CD4-positive, CD25-positive, alpha-beta regulatory T cell (primary cell): ENCODE measurements around the gene PIK3R1. TPM values are rescaled to one million over a fixed set of nuclear protein-coding genes. Genes with fewer than 3 reads are reported as not detected.

Experiments
- ATAC-seq, 2 donors: fragments of 150-1000 bp; cut with Tn5 transposase; one replicate each; pipeline ENCODE4 v1.10.0; 2021; ENCODE audit warnings: low read depth in 2 of 2, moderate number of reproducible peaks in 2 of 2, moderate library complexity in 1 of 2
- DNase-seq, 3 donors: peaks; one replicate each; pipeline versions ENCODE4 v3.0.0 to v3.0.0-alpha.2; 2012 to 2022; ENCODE audit warnings: mixed read lengths in 1 of 3
- H3K27ac ChIP-seq: one replicate; pipeline ENCODE4 v1.7.0; 2013; ENCODE audit warnings: mild to moderate bottlenecking, low read length; ENCODE audit not compliant: insufficient read depth, poor library complexity, severe bottlenecking
- H3K27me3 ChIP-seq: one replicate; pipeline ENCODE4 v1.7.0; 2013; ENCODE audit warnings: low read length; ENCODE audit not compliant: control insufficient read depth, insufficient read depth
- H3K36me3 ChIP-seq: one replicate; pipeline ENCODE4 v1.7.0; 2013; ENCODE audit warnings: mild to moderate bottlenecking, low read length, moderate library complexity; ENCODE audit not compliant: control insufficient read depth, insufficient read depth
- H3K4me1 ChIP-seq: 2 replicates; pipeline ENCODE4 v1.7.0; 2013; ENCODE audit warnings: mild to moderate bottlenecking, low read length; ENCODE audit not compliant: insufficient read depth, control insufficient read depth, poor library complexity, severe bottlenecking
- H3K4me3 ChIP-seq: one replicate; pipeline ENCODE4 v1.7.0; 2013; ENCODE audit warnings: low read depth, mild to moderate bottlenecking, low read length, moderate library complexity
- H3K9me3 ChIP-seq, 2 experiments: 1 replicate in 1 of 2; 2 replicates in 1 of 2; pipeline ENCODE4 v1.7.0; 2013; ENCODE audit warnings: low read length in 2 of 2, mild to moderate bottlenecking in 1 of 2, moderate library complexity in 1 of 2; ENCODE audit not compliant: control insufficient read depth in 2 of 2
- H3K27ac Mint-ChIP-seq, 3 donors: one replicate each; pipeline ENCODE4 v1.8.0; 2020 to 2022; ENCODE audit warnings: mild to moderate bottlenecking in 3 of 3, mixed read lengths in 3 of 3, moderate library complexity in 2 of 3
- H3K27me3 Mint-ChIP-seq: one replicate; pipeline ENCODE4 v1.8.0; 2022; ENCODE audit warnings: mild to moderate bottlenecking, mixed read lengths
- H3K36me3 Mint-ChIP-seq: one replicate; pipeline ENCODE4 v1.8.0; 2020; ENCODE audit warnings: mixed read lengths
- H3K4me1 Mint-ChIP-seq, 4 donors: one replicate each; pipeline ENCODE4 v1.8.0; 2020 to 2022; ENCODE audit warnings: mixed read lengths in 4 of 4, mild to moderate bottlenecking in 1 of 4
- H3K4me3 Mint-ChIP-seq, 4 donors: one replicate each; pipeline ENCODE4 v1.8.0; 2020 to 2022; ENCODE audit warnings: mild to moderate bottlenecking in 4 of 4, mixed read lengths in 4 of 4, moderate library complexity in 3 of 4
- H3K9me3 Mint-ChIP-seq, 7 donors: one replicate each; pipeline ENCODE4 v1.8.0; 2020 to 2022; ENCODE audit warnings: mixed read lengths in 7 of 7, mild to moderate bottlenecking in 3 of 7, moderate library complexity in 2 of 7
- polyA plus RNA-seq, 4 donors: library from polyadenylated mRNA; unstranded; fragments of 300-500 nt; fragmentation: Illumina TruSeq; gene quantifications; one replicate each; pipeline ENCODE4 v1.2.3, GENCODE V29; 2021
- total RNA-seq: library from RNA; stranded (reverse); gene quantifications from one replicate; pipeline ENCODE4 v1.2.3, GENCODE V29; 2022

The PIK3R1 gene
- total and polyA plus RNA-seq, 5 donors from 2014 or later = 75.9 to 366 (median 120) TPM

DNA sequence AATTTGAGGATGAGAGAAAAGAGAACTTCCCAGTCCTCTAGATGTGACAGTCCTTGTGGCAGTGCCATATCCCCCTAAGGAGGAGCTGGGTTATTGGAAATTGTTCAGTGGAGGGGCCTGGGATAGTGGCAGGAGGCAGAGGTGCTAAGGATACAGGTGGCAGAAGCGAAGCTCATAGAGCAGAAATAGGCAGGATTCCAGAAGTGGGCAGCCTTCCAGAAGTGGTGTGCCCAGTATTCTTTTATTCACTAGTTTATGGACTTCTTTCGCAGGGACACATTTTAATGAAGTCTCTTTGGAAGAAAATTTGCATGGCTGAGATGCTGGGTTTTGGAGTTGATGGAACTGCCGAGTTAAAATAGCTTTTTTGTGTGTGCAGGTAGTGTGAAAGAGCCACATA lies 6.8 kb downstream of the PIK3R1 start:
- no peaks in the 10 kb centered on the region for H3K27me3 ChIP-seq
- Mint-ChIP-seq H3K27me3 (no peaks in the 10 kb centered on the region), H3K4me1 (peaks cover 51 to 91% (median 83%) of the 10 kb centered on the region in 4 donors), H3K9me3 (no peaks in the 10 kb centered on the region), H3K27ac (no peak overlapping the region), H3K4me3 (peak overlapping the region in 2 of 4 donors; percentile 26 to 46), H3K36me3 (peaks cover 42% of the 10 kb centered on the region)
- no peak for DNase-seq
- H3K27ac ChIP-seq = no peak overlapping the region
- H3K4me3 ChIP-seq = peak overlapping the region; percentile 14
- peaks cover 0 to 4% of the 10 kb centered on the region in 2 experiments for H3K9me3 ChIP-seq
- ATAC-seq = no peak
- peaks cover 50% of the 10 kb centered on the region for H3K4me1 ChIP-seq
- H3K36me3 ChIP-seq = peaks cover 26% of the 10 kb centered on the region

DNA sequence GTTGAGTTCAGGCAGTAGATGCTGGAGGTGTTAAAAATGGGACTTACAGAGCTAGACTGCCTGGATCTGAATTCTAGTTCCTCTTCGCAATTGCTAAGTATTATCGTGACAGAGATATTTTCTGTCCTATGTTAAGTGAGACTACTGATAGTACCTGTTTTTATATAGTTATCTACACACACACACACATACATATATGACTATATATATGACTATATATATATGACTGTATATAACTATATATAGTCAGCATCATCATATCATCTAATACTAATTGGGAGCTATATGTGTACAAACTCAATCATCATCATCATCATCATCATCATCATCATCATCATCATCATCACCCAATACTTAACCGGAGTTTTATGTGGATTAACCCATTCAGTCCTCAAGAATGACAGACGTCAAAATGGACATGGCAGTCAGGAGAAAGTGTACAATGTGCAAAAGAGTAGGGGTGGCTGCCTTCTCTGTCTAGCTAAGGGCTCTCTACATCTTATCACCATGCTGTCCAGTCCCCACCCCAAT lies 7.3 kb downstream of the PIK3R1 start:
- DNase-seq (no peak), ATAC-seq (no peak)
- Histone ChIP-seq H3K4me3 (peak overlapping the region; percentile 30), H3K27ac (no peak overlapping the region), H3K36me3 (peaks cover 31% of the 10 kb centered on the region), H3K27me3 (no peaks in the 10 kb centered on the region), H3K9me3 (peaks cover 0 to 4% of the 10 kb centered on the region in 2 experiments), H3K4me1 (peaks cover 44% of the 10 kb centered on the region)
- H3K36me3 Mint-ChIP-seq = peaks cover 42% of the 10 kb centered on the region
- H3K9me3 Mint-ChIP-seq = no peaks in the 10 kb centered on the region
- peak overlapping the region in 1 of 3 donors; percentile 73 for H3K27ac Mint-ChIP-seq
- H3K4me3 Mint-ChIP-seq = peak overlapping the region in 3 of 4 donors; percentile 2 to 39 (median 36)
- peaks cover 48 to 92% (median 83%) of the 10 kb centered on the region in 4 donors for H3K4me1 Mint-ChIP-seq
- no peaks in the 10 kb centered on the region for H3K27me3 Mint-ChIP-seq

DNA sequence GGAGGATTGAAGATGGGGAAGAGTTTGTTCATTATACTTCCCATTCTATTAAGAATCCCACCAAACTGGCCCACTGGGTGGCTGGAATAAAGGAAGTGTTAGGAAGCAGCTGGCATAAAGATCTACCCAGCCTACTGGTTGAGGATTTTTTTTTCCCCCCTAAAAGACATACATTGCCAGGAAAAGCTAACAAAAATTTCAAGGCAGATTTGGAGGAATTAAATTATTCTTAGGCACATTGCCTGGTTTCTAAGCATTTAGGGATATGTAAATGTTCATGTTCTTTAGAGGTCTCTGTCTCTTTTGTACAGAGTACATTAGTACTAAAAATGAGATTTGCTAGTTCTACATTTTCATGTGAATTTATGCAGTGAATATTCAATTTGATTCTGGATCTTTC lies 8.3 kb downstream of the PIK3R1 start:
- Histone ChIP-seq H3K4me3 (peak overlapping the region; percentile 30), H3K27ac (no peak overlapping the region), H3K4me1 (peaks cover 40% of the 10 kb centered on the region), H3K27me3 (no peaks in the 10 kb centered on the region), H3K9me3 (peaks cover 0 to 4% of the 10 kb centered on the region in 2 experiments), H3K36me3 (peaks cover 40% of the 10 kb centered on the region)
- Mint-ChIP-seq H3K4me1 (peaks cover 43 to 89% (median 80%) of the 10 kb centered on the region in 4 donors), H3K9me3 (no peaks in the 10 kb centered on the region), H3K27me3 (no peaks in the 10 kb centered on the region), H3K36me3 (peaks cover 40% of the 10 kb centered on the region), H3K27ac (peak overlapping the region in 1 of 3 donors; percentile 73), H3K4me3 (peak overlapping the region in 2 of 4 donors; percentile 36 to 42)
- ATAC-seq (no peak), DNase-seq (no peak)

DNA sequence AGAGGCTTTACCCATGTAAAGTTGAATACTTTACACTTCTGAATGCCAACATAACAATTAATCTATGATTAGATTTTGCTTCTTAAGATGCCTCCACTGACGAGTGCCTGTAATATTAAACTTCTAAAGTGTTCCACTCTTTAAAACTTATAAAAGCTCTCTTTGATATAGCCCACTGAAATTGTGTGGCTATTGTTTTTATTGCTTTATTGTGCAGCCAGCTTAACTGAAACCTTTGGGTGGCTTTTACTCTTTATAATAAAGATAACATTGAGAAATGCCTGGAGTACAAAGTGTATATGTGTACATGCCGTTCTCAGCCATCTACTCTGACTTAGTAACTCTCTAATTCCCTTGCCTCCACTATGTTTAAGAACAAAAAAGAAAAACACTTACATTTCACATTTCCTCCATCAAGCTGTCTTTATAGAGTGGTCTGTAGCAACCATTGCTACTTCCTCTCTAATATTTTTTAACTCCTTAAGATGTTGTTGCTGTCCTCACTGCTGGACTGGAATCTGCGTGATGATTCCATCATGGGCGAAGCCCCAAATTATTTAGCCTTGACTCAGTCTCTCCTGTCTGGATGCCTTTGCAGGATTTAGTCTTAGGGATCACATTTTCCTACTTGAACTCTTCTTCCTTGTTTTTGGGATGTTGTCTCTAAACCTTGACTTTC lies 9.1 kb downstream of the PIK3R1 start:
- Histone ChIP-seq H3K36me3 (peaks cover 42% of the 10 kb centered on the region), H3K27ac (no peak overlapping the region), H3K4me1 (peaks cover 42% of the 10 kb centered on the region), H3K4me3 (peak overlapping the region; percentile 30), H3K27me3 (no peaks in the 10 kb centered on the region), H3K9me3 (peaks cover 0 to 4% of the 10 kb centered on the region in 2 experiments)
- Mint-ChIP-seq H3K27me3 (no peaks in the 10 kb centered on the region), H3K36me3 (peaks cover 34% of the 10 kb centered on the region), H3K9me3 (no peaks in the 10 kb centered on the region), H3K27ac (peak overlapping the region; percentile 42 to 82 (median 64)), H3K4me3 (peak overlapping the region in 3 of 4 donors; percentile 19 to 56 (median 23)), H3K4me1 (peaks cover 43 to 89% (median 80%) of the 10 kb centered on the region in 4 donors)
- no peak for ATAC-seq
- no peak for DNase-seq

DNA sequence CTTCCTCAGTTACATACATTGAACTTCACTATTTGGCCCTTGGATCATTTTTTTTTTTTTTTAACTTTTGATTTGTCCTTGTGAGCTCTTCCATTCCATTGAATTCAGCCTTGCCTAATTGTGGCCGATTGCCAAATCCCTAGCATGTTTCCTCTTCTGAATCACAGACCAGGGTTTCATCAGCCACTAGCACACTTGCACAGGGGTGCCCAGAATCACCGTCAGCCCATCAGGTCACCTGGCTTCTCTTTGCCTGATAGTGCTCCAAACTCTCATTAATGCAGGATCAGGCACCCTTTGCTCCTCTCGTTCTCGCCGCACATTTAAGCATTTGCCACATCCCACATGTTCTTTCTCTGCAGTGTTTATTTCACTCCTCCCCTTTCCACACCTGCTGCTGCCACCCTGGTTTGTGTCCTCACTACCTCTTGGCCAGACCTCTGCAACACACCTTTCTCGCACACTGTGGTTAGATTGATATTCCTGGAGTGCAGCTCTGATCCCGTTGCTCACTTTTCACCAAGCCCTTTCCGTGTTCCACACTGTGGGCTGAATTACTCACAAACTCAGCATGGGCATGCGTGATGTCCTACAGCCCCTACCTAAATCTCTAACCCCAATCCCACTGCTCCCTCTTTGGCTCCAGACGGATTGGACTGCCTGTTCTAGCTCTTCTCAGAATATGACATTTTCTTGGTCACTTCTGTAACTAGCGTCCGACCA lies 9.8 kb downstream of the PIK3R1 start:
- no peaks in the 10 kb centered on the region for H3K27me3 ChIP-seq
- H3K27ac Mint-ChIP-seq = peak overlapping the region in 2 of 3 donors; percentile 42 to 82
- peaks cover 30% of the 10 kb centered on the region for H3K36me3 Mint-ChIP-seq
- no peak for DNase-seq
- H3K4me1 ChIP-seq = peaks cover 42% of the 10 kb centered on the region
- H3K4me3 Mint-ChIP-seq = peak overlapping the region in 3 of 4 donors; percentile 19 to 46 (median 23)
- no peaks in the 10 kb centered on the region for H3K9me3 Mint-ChIP-seq
- H3K4me1 Mint-ChIP-seq = peaks cover 50 to 90% (median 84%) of the 10 kb centered on the region in 4 donors
- H3K9me3 ChIP-seq = peaks cover 0 to 4% of the 10 kb centered on the region in 2 experiments
- H3K27ac ChIP-seq = no peak overlapping the region
- no peak for ATAC-seq
- peaks cover 41% of the 10 kb centered on the region for H3K36me3 ChIP-seq
- no peak overlapping the region for H3K4me3 ChIP-seq
- H3K27me3 Mint-ChIP-seq = no peaks in the 10 kb centered on the region

DNA sequence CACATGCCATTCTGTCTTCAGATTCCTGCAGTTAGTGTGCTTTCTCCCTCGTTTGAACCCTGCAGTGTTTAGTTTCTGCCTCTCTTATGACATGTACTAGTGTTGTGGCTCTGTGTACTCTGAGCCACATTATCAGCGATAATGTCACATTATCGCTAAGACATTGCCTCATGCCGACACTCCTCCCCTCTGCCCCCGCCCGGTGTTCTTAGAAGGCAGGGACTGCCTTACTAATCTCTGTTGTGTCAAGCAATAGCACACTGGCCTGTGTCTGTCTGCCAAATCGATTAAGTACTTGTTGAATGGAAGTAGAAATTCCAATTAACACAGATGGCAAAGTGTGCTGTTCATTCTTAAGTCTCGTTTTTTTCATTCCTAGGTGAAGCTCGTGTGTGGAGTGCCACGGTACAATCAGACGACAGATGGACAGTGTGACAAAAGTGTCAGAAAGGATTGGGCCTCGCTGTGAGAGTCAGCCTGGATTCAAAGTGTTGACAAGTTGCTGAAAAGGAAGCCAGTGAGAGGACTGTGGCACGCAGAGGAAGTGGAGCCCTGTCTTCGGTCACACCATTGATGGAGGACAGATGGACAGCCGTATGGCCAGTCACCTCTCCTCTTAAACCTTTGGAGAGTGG lies 10.5 kb downstream of the PIK3R1 start:
- H3K27me3 ChIP-seq = no peaks in the 10 kb centered on the region
- no peak overlapping the region for H3K27ac ChIP-seq
- Mint-ChIP-seq H3K27me3 (no peaks in the 10 kb centered on the region), H3K27ac (peak overlapping the region; percentile 29 to 82 (median 74)), H3K4me3 (peak overlapping the region in 2 of 4 donors; percentile 12 to 46), H3K4me1 (peaks cover 50 to 94% (median 87%) of the 10 kb centered on the region in 4 donors), H3K36me3 (peaks cover 25% of the 10 kb centered on the region), H3K9me3 (no peaks in the 10 kb centered on the region)
- peaks cover 0 to 1% of the 10 kb centered on the region in 2 experiments for H3K9me3 ChIP-seq
- no peak for DNase-seq
- peaks cover 41% of the 10 kb centered on the region for H3K36me3 ChIP-seq
- H3K4me1 ChIP-seq = peaks cover 49% of the 10 kb centered on the region
- ATAC-seq = no peak
- no peak overlapping the region for H3K4me3 ChIP-seq

DNA sequence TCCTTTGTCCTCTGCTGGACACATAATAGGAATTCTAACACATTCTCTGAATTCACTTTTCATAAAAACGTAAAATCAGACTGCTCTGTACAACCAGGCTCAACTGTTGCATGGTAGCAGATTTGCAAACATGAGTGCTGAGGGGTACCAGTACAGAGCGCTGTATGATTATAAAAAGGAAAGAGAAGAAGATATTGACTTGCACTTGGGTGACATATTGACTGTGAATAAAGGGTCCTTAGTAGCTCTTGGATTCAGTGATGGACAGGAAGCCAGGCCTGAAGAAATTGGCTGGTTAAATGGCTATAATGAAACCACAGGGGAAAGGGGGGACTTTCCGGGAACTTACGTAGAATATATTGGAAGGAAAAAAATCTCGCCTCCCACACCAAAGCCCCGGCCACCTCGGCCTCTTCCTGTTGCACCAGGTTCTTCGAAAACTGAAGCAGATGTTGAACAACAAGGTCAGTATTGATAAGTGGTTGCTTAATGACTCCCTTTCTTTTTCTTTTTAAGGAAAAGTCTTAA lies 11.1 kb downstream of the PIK3R1 start:
- Histone ChIP-seq H3K27me3 (no peaks in the 10 kb centered on the region), H3K9me3 (no peaks in the 10 kb centered on the region), H3K4me1 (peaks cover 49% of the 10 kb centered on the region), H3K36me3 (peaks cover 44% of the 10 kb centered on the region), H3K4me3 (no peak overlapping the region), H3K27ac (no peak overlapping the region)
- no peaks in the 10 kb centered on the region for H3K9me3 Mint-ChIP-seq
- no peak for DNase-seq
- H3K36me3 Mint-ChIP-seq = peaks cover 25% of the 10 kb centered on the region
- no peak for ATAC-seq
- no peaks in the 10 kb centered on the region for H3K27me3 Mint-ChIP-seq
- H3K4me1 Mint-ChIP-seq = peaks cover 55 to 96% (median 89%) of the 10 kb centered on the region in 4 donors
- H3K27ac Mint-ChIP-seq = no peak overlapping the region
- peak overlapping the region in 1 of 4 donors; percentile 33 for H3K4me3 Mint-ChIP-seq
